ENCODE measurements around the gene KHNYN.

- no peak for TF ChIP-seq POLR2A (IDR thresholded peaks at IDR 0.05)
- TF ChIP-seq, protein P1, sequence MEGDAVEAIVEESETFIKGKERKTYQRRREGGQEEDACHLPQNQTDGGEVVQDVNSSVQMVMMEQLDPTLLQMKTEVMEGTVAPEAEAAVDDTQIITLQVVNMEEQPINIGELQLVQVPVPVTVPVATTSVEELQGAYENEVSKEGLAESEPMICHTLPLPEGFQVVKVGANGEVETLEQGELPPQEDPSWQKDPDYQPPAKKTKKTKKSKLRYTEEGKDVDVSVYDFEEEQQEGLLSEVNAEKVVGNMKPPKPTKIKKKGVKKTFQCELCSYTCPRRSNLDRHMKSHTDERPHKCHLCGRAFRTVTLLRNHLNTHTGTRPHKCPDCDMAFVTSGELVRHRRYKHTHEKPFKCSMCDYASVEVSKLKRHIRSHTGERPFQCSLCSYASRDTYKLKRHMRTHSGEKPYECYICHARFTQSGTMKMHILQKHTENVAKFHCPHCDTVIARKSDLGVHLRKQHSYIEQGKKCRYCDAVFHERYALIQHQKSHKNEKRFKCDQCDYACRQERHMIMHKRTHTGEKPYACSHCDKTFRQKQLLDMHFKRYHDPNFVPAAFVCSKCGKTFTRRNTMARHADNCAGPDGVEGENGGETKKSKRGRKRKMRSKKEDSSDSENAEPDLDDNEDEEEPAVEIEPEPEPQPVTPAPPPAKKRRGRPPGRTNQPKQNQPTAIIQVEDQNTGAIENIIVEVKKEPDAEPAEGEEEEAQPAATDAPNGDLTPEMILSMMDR (IDR thresholded peaks at IDR 0.05), result no peak
Observed at GRCh38 chr14:24409192-24409591, 20.6 kb upstream of the KHNYN start.
